ENCODE results near the gene RUFY3. TPM values are rescaled to one million over a fixed set of nuclear protein-coding genes. Genes with fewer than 3 reads are reported as not detected.

Gene RUFY3
- total RNA-seq, 1 donor from 2014 or later = 101 TPM

DNA sequence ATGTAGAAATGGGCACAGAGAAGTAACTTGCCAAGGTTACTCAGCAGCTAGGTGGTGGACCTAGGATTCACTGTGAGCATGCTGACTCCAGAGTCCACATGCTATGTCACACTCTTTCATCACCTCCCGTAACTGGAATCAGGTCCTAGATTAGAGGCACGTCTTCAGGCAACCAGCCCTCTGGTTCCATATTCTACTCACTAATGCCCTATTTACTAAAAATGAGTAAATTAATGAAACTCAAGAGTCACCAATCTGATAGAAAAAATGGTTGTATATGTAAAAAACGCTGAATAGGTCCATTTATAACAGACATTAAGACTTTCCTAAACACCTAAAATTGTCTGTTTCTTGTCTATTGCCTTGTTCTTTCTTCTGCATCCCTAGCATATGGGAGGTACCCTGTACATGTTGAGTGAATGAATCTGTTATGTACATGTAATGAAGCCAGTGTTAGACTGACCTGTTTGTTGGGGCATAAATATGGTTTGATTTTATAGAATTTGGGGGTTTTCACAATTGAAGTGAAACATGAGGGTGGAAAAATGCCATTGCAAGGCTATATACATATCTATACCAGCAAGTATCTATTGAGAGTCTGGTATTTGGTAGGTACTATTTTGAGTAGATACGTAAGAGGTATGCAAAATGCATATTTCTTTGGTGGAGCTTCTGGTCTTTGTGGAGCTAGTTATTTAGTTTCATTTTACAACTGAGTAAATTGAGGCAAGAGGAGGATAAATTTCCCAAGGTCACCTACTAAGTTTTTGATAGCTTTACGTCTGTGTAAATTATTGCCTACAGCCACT is 7.5 kb upstream of the RUFY3 start:
- no peak overlapping the region for H3K27ac Mint-ChIP-seq

DNA sequence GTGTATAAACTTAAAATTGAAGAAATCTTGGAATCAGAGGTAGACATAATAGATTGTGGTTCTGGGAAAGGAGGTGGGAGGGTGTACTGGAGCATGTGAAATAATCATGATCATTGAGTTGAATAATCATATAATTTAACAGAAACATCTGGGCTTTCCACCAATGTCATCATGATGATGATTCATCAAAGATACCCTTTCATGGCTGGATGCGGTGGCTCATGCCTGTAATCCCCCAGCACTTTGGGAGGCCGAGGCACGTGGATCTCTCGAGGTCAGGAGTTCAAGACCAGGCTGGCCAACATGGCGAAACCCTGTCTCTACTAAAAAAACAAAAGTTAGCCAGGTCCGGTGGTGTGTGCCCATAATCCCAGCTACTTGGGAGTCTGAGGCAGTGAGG is 6.7 kb upstream of the RUFY3 start:
- H3K36me3 Mint-ChIP-seq = no peaks in the 10 kb centered on the region
- H3K4me1 Mint-ChIP-seq = peaks cover 13% of the 10 kb centered on the region

More for the DNA sequence above, 7.5 kb upstream of the RUFY3 start:
- peaks cover 12% of the 10 kb centered on the region for H3K4me1 Mint-ChIP-seq
- DNase-seq (ENCODE audit: low spot score in 2 of 2, unreplicated experiment in 2 of 2) = no peak
- TF ChIP-seq, protein P1, sequence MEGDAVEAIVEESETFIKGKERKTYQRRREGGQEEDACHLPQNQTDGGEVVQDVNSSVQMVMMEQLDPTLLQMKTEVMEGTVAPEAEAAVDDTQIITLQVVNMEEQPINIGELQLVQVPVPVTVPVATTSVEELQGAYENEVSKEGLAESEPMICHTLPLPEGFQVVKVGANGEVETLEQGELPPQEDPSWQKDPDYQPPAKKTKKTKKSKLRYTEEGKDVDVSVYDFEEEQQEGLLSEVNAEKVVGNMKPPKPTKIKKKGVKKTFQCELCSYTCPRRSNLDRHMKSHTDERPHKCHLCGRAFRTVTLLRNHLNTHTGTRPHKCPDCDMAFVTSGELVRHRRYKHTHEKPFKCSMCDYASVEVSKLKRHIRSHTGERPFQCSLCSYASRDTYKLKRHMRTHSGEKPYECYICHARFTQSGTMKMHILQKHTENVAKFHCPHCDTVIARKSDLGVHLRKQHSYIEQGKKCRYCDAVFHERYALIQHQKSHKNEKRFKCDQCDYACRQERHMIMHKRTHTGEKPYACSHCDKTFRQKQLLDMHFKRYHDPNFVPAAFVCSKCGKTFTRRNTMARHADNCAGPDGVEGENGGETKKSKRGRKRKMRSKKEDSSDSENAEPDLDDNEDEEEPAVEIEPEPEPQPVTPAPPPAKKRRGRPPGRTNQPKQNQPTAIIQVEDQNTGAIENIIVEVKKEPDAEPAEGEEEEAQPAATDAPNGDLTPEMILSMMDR (IDR thresholded peaks at IDR 0.05; ENCODE audit: unreplicated experiment) = no peak
- no peak overlapping the region for H3K4me3 Mint-ChIP-seq
- no peaks in the 10 kb centered on the region for H3K27me3 Mint-ChIP-seq (ENCODE audit: low read depth)
- no peaks in the 10 kb centered on the region for H3K9me3 Mint-ChIP-seq
- H3K36me3 Mint-ChIP-seq = no peaks in the 10 kb centered on the region

DNA sequence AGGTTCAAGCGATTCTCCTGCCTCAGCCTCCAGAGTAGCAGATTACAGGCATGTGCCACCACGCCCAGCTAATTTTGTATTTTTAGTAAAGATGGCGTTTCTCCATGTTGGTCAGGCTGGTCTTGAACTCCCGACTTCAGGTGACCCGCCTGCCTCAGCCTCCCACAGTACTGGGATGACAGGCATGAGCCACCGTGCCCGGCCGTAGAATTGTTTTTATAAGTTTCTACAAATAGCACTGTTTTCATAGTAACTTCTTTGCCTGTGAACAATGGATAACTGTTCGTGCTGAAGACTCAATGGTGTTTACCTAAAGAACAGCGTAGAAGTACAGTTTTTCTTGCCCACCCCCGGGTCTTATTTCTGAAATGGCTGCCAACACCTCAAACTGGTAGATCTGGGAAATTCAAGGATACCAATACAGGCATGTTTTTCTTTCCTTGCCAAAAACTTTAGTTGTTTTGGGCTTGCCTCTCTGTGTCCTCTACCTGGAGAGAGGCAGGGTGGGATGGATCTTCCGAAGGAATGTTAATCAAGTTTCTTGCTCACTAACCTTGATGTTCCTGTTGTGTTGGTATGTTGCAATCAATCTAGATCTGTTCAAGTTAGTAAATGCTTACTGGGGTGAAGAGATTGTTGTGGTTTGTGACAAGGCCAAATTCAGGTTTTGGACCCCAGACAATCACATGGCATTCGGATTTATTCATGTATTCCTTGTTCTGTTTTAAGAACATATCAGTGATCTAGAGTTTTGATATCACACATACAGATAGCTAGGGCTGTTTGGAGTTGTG is 2.8 kb upstream of the RUFY3 start:
- H3K27ac Mint-ChIP-seq = peak overlapping the region; percentile 61
- H3K9me3 Mint-ChIP-seq = no peaks in the 10 kb centered on the region
- no peaks in the 10 kb centered on the region for H3K36me3 Mint-ChIP-seq
- H3K4me1 Mint-ChIP-seq = peaks cover 24% of the 10 kb centered on the region
- no peak overlapping the region for H3K4me3 Mint-ChIP-seq
- H3K27me3 Mint-ChIP-seq (ENCODE audit: low read depth) = no peaks in the 10 kb centered on the region
- no peak for DNase-seq (ENCODE audit: low spot score in 2 of 2, unreplicated experiment in 2 of 2)
- TF ChIP-seq, protein P1 (IDR thresholded peaks at IDR 0.05; ENCODE audit: unreplicated experiment) = no peak

More for the DNA sequence above, 6.7 kb upstream of the RUFY3 start:
- TF ChIP-seq, protein P1 (IDR thresholded peaks at IDR 0.05; ENCODE audit: unreplicated experiment) = no peak
- Mint-ChIP-seq H3K27ac (no peak overlapping the region), H3K27me3 (ENCODE audit: low read depth) (no peaks in the 10 kb centered on the region), H3K4me3 (no peak overlapping the region), H3K9me3 (no peaks in the 10 kb centered on the region)
- no peak for DNase-seq (ENCODE audit: low spot score in 2 of 2, unreplicated experiment in 2 of 2)

DNA sequence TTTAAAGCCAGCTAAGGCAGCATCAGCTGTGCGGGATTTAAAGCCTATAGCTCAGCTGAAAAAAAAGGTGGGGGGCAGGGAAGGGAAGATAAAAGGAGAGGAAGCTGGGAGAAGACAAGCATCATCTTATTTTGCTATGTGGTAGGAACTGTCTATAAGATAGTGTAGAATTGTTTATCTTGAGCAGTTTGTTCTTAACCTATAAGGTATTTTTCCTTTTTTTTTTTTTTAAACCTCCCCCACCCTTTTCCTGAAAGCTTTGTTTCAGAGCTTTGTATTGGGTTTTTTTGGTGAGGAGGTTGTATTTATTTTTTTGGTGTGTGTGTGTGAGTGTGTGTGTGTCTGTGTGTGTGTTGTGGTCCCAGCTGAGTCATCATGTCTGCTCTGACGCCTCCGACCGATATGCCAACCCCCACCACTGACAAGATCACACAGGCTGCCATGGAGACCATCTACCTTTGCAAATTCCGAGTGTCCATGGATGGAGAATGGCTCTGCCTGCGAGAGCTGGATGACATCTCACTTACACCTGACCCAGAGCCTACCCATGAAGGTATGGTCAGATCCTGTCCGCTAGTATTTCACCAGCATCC is 531 bp downstream of the RUFY3 start:
- H3K9me3 Mint-ChIP-seq = no peaks in the 10 kb centered on the region
- H3K27ac Mint-ChIP-seq = peak overlapping the region; percentile 85
- no peak for DNase-seq (ENCODE audit: low spot score in 2 of 2, unreplicated experiment in 2 of 2)
- peaks cover 1% of the 10 kb centered on the region for H3K36me3 Mint-ChIP-seq
- peaks cover 24% of the 10 kb centered on the region for H3K4me1 Mint-ChIP-seq
- peak overlapping the region; percentile 71 for H3K4me3 Mint-ChIP-seq
- no peaks in the 10 kb centered on the region for H3K27me3 Mint-ChIP-seq (ENCODE audit: low read depth)
- TF ChIP-seq, protein P1 (IDR thresholded peaks at IDR 0.05; ENCODE audit: unreplicated experiment) = no peak

- peaks cover 1% of the 10 kb centered on the region for H3K36me3 Mint-ChIP-seq
- H3K4me3 Mint-ChIP-seq = no peak overlapping the region
- H3K9me3 Mint-ChIP-seq = no peaks in the 10 kb centered on the region
- DNase-seq (ENCODE audit: low spot score in 2 of 2, unreplicated experiment in 2 of 2) = no peak
- H3K27ac Mint-ChIP-seq = no peak overlapping the region
- TF ChIP-seq, protein P1 (IDR thresholded peaks at IDR 0.05; ENCODE audit: unreplicated experiment) = no peak
- peaks cover 20% of the 10 kb centered on the region for H3K4me1 Mint-ChIP-seq
- H3K27me3 Mint-ChIP-seq (ENCODE audit: low read depth) = no peaks in the 10 kb centered on the region
These were observed 2.7 kb downstream of the RUFY3 start for GRCh38 chr4:70724463-70724862.

Measured in mesothelial cell of epicardium (in vitro differentiated cells).